ENCODE measurements around the gene GNAT1.
A peak's percentile ranks its signal among the peaks of the same experiment; 100 is the strongest.
"Not testable (repeated sequence)": the region's sequence is repeated elsewhere in the genome, so short reads cannot be mapped to it uniquely, and the experiment has no call there.

Gene GNAT1

DNA sequence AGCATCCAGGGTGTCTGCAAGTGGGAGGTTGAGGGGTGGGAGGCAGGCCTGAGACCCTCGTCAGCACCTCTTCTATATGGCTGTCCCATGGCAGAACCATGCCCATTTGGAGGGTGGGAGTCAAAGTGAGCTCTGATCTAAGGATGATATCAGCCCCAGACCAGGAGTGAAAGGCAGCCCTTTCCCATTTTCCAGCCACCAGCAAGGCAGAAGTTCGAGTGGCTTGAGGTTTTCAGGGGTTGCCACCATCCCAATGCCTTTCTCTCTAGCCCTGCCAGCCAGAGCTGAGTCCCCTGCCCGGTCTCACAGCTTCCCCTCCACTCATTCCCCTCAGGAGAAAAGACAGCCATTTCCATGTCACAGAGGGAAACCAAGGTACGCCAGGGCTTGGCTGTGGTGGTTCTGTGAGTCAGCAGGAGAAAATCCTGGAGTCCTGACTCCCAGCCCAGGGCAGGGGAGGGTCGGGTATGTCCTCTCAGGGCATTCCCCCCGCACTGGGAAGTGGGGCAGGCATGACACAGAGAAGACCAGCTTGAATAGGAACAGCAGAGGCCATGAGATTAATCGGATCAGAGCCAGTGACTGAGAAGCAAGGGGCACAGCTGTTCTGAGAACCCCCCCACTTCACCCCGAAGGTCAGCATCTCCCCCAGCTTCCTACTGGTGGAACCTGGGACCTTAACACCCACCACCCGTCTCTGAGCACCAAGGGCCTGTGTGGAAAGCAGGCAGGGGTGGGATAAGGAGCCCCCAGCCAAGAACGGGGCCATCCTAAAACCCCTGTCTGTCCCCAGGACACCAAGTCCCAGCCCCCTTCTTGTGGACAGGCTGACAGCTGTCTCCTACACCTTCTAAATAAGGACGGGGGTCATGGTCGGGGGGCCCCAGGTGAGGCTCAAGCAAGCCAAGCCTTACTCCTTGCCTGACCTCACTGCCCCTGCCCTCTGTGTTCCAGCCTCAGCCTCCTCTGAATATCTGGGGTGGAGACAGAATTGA lies 12.7 kb downstream of the GNAT1 start:
- DNase-seq = no peak

DNA sequence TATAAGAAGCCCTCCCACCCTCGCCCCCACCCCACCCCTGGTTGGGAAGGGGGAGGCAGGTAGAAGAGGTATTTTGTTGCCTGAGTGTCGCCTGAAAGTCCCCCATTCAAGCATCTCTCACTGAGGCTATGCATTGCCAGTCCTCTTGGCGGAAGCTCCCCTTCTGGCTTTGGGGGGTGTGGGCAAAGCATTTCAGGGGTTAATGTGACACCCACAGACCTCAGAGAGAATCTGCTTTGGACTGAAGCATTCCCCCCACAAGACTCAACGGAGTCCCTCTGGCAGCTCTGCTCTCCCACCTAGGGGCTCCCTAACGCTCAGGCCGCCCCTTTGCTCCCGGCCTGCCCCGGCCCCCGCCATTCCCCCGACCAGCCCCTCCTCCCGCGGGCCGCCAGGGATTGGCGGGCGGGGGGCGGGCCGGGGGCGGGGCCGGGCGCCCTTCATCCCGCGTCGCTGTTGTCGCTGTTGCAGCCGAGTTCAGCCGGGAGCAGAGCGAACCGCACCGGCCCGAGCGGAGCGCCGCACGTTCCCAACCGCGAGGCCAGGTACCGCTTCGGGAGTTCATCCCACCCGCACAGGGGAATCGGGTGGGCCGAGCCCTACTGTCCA lies 13.5 kb downstream of the GNAT1 start, which contains the start of gene SLC38A3:
Gene SLC38A3 (plus strand): TSS at position 468 of the 609 bp plus-strand sequence. CDS start 8,929 bp downstream, outside the sequence.
- DNase-seq = no peak

DNA sequence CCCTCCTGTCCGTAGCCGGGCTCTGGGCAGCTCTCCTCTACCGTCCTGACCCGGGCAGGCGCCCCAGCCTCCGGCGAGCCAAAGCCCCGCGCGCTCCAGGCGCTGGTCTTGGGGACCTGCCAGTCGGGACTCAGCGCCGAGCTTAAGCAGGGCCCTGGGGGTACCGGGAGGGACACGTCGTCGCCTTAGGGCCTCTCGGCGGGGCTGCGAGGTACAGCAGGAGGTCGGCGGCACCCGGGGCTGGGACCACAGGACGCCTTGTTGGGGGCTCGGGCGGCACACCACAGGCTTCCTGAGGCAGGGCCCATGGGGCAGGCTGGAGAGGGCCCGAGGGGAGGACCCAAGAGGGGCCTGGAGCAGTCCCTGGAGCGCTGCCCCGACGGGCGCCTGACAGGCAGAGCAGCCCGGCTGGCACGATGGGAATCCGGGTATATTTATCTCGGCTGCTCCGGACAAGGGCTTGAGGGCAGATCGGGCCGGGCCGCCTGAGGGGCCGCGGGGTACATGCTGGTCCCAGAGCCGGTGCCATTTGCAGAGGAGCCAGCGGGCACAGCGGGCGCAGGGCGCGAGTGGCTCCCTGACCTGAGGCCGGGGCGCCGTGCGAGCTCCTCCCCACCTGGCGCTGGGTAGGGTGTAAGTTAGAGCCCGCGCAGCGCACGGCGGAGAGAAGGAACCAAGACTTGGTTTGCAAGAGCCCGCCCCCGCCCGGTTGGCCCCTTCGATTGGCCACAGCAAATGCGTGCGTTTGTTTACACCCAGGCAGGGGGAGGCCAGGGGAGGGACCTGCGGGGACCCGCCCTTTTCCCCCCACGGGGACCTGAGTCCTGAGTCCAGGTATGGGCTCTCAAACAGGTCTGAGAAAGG lies 14.2 kb downstream of the GNAT1 start:
- DNase-seq = peak; percentile 46

DNA sequence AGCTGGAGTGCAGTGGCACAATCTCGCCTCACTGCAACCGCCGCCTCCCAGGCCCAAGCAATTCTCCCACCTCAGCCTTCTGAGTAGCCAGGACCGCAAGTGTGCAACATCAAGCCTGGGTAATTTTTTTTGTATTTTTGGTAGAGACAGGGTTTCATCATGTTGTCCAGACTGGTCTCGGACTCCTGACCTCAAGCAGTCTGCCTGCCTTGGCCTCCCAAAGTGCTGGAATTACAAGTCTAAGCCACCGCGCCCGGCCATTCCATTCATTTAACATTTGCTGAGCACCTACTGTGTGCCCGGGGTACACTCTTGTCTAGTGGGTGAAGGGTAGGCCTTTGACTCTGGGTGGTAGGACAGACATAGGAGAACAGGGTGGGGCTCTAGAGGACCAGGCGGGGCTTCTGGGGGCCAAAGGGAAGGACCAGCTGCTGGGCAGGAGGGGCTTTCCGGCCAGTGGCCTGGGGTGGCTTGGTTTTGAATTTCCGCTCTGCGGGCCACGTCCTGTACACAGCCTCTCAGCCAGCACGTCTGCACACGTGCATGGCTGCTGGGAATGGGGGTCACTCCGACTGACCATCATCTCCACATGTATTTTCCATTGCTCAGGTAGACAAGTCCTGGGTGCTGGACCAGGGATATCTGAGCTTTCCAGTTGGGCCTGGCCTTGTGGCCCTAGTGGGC lies 16.1 kb downstream of the GNAT1 start:
- DNase-seq = no peak

DNA sequence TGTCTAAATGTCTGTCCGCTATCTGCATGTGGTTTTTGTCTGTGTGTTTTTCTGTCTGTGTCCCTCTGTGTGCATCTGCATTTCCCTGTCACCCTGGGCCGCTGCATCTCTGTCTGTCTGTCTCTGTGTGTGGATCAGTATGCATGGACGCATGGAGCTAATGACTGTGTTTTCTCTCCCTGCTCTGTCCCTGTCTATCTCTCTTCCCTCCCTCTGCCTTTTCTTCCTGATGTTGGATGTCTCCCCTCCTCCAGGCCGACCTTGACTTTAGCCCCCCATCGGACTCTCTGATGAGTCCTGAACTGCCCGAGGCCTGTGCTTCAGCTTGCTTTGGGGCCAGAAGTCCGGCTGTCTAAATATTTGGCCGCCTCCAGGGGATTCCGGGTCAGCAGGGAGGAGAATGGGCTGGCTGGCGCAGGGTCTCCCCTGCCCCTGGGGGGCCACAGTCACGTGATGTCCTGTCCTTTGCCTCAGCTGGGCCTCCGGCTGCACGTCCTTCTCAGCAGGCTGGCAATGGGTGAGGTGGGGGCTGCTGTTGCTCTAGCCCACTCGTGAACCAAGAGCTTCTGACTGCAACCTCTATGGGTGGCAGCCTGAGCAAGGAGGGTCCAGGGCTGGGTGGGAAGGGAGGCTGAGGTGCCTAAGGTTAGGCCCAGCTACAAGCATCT lies 17.4 kb downstream of the GNAT1 start:
- no peak for DNase-seq

DNA sequence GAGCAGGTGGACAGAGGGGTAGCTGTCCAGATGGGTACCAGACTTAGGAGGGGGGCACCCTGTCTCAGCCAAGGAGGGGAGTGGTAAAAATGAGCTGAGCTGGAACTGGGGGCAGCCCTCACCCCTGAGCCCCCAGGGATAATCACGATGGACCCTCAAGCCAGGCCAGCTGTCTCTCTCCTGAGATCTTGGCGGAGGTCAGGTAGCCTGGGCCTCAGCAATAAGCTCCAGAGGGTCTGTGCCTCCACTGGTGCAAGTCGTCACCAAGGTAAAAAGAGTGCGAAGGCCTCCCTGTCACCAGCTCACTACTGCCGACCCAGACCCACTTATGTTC lies 18.7 kb downstream of the GNAT1 start:
- no peak for DNase-seq

DNA sequence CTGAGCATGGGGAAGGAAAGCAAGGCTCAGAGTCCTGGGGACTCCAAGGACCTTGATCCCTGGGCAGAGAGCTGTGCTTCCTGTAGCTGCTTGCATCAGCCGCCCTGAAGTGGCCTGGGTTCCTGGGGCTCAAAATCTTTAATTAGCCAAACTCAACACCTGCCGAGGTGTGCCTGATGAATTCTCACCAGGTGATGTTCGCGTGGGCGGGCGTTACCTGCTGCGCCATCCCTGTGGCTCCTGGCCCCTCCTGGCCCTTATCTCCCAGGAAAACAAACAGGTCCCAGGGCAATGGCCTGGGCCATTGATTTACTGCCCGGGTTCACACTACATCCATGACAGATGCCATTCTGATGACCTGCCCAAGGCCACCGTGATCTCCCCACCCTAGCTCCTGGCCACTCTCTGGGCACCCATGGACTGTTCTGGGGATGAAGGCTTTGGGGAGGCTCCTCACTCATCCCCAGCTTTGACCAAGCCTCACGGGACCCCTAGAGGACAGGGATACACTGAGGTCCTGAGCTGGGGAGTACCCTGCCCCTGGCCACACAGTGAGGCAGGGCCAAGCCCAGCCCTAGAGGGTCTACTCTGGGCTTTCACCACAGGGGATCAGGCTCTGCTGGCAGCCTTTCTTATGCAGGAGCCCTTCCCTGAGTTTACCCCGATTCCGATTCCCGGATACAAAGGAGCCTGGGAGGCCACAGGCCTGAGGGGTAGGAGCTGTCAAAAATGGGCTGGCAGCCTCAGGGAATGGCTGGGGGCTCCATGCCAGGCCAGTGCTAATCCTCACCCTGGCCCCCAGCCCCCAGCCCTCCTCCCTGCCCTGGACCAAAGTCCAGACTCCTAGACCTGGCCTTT lies 19.3 kb downstream of the GNAT1 start:
- no peak for DNase-seq

DNA sequence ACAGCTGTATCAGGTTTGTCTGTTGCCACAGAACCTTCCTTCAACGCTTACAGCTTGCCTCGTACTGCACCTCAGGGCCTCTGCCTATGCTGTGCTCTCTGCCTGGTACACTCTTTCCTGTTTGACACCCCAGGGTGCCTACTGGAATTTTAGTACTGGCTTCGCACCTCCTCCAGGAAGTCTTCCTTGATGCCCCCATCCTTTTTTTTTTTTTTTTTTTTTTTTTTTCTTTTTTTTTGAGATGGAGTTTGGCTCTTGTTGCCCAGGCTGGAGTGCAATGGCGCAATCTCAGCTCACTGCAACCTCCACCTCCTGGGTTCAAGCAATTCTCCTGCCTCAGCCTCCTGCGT lies 19.9 kb downstream of the GNAT1 start:
- not testable (repeated sequence) for DNase-seq

DNA sequence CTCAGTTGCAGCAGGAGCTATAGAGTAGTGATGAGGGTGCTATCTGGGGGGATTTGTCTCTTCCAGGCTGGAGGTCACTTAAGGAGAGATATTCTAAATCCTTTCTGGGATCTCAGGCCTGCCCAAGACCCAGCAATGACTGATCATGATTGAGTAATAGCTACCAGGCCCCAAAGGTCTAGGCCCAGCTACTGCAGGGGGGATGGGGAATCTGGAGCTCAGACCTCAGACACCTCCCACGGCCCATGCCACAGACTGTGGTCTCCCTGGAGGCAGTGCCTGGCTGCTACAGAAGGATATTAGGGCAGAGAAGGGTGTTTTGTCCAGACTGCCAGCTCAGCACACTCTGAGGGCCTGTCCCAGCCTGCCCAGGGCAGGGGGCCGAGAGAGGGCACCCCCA lies 20.5 kb downstream of the GNAT1 start:
- DNase-seq = no peak

DNA sequence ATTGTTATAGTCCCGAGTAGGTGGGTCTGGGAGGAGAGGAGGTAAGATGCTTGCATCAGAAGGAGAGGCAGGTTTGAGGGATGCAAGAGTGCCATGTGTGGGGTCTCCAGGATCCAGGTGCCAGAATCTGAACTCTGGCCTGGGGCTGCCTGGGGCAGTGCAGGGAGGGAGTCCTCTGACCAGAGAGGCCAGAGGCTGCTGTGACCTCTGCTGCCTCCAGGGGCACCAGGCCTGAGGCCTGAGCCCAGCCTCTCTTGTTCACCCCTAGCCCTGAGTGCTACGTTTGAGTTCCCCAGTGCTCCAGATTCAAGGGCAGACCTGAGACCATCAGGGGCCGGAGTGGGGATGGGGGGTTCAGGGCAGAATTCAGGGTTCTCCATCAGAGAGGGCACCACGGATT lies 21.1 kb downstream of the GNAT1 start:
- no peak for DNase-seq

DNA sequence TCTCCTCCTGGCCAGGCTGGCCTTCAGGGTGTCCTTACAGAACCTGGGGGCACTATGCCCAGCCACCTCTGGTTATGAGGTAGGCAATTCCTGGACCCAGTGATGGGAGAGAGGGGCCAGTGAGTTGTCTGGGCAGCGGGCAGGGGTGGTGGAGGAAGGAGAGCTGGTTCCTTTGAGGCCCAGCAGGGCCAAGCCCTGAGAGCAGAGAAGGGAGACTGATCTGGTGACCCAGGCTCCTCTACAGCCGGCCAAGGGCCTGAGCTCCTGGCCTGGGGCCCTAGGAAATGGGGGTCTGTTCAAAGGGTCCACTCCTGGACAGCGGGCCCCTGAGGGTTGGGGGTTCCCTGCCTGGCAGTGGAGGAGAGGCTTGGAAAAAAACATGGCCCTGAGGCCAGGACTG lies 21.6 kb downstream of the GNAT1 start:
- no peak for DNase-seq

DNA sequence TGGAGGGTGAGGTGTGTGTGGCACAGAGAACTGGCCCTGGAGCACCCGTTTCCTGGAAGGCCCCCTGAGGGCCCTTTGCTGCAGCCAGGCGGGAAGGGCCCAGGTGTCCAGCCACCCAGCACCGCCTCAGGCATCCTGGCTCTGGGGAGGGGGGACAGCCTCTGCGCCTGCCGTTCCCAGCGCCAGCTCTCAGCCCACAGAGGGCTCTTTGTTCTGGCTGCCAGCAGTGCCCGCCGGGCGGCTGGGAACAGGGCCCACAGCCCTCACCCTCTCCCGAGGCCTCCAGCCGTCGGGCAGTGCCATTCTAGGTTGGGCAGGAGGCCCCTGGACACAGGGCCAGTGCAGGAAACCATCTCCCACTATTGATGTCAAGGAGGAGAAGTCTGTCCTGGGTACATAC lies 22.0 kb downstream of the GNAT1 start:
- DNase-seq = no peak

DNA sequence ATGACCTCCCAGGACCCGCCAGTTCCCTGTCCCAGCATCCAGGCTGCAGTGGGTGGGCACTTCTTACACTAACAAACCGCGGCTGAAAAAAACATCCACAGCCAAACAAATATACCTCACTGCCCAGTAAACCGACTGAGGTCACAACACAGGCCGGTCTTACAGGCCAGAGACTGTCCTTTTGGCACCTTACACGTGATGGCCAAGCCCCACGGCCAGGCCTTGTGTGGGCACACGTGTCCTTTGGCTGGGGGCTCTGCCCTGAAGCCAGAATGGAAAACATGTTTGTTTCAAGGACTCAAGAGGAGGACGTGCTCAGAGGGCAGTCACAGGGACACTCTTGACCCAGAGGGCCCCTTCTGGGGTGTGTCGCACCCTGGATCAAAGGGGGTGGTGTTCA lies 23.4 kb downstream of the GNAT1 start:
- DNase-seq = no peak

DNA sequence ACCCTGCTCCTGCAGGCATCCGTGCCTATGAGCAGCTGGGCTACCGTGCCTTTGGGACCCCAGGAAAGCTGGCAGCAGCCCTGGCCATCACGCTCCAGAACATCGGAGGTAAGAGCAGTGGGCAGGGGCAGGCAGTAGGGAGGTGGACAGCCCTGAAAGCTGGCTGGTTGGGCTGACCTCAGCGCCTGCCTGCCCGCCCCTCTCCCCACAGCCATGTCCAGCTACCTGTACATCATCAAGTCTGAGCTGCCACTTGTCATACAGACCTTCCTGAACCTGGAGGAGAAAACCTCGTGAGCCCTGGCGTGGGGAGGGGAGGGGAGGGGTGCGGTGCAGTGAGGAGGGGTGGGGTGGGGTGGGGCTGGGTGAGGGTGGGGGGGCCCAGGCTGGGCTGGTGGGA lies 24.1 kb downstream of the GNAT1 start:
- no peak for DNase-seq

DNA sequence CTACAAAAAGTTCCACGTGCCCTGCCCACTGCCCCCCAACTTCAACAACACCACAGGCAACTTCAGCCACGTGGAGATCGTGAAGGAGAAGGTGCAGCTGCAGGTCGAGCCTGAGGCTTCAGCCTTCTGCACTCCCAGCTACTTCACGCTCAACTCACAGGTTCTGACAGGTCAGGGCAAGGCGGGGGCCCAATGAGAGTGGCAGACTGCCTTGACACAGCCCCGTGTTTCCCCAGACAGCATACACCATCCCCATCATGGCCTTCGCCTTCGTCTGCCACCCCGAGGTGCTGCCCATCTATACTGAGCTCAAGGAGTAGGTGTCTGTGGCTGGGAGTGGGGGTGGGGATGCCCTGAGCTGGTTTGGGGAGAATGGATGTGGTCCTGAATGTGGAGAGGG lies 26.3 kb downstream of the GNAT1 start:
- no peak for DNase-seq

DNA sequence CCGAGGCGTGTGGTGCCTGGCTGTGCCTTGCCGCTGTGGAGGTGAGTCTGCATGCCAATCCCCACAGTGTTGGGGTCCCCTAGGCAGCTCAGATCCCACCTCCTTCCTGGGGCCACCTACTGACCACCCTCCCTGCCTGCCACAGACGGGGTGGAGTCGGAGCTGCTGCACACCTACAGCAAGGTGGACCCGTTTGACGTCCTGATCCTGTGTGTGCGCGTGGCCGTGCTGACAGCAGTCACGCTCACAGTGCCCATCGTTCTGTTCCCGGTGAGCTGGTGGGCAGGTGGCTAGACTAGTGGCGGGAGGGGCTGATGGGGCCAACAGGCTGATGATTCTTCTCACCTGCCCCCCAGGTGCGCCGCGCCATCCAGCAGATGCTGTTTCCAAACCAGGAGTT lies 27.0 kb downstream of the GNAT1 start:
- DNase-seq = no peak

DNA sequence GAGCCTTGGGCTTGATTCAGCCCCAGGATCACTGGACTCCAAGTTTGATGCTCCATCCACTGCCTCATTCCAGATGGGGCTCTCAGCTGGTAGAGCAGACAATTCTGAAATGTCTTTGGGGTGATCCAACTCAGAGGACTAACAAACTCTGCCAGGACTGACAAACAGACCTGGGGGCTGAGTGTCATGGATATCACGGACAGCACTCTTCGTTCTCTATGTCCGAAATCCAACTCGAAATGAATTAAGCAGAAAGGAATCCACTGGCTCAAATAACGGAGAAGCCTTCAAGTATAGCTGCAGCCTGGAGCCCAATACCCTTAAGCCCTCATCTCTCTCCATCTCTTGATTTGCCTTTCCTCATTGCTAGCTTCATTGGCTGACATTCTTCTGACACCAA lies 27.9 kb downstream of the GNAT1 start:
- no peak for DNase-seq

DNA sequence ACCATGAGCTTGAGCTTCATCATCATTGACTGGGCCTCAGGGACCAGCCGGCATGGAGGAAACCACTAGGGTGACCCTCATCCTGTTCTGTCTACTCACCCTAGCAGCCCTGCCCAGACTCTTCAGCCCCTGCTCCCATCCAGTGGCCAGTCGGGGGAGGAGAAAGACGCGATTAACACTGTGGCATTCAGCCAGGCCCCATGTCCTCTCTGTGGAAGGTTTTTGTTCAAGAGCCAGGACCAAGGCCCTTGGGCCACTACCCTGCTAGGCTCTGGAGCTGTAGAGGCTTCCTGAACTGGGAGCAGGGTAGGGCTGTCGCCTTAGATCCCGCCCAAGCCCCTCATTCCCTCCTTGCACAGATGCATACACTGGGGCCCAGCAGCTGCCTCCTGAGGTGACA lies 28.7 kb downstream of the GNAT1 start:
- no peak for DNase-seq

DNA sequence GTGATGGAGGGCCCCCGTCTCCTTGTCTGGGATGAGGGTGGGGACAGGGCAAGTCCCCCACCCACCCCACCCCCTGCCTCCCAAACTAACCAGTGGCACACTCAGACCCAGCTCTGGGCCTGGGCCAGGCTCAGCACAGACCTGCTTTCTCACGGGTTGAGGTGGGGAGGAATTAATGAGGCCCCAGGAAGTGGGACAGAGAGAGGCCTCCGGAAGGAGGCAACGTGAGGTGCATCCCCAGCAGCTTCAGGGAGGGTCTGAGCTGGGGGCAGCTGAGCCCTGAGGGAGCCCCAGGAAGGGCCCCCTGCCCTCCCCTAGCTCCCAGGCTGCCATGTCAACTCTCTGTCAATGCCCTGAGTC lies 29.6 kb downstream of the GNAT1 start:
- no peak for DNase-seq

DNA sequence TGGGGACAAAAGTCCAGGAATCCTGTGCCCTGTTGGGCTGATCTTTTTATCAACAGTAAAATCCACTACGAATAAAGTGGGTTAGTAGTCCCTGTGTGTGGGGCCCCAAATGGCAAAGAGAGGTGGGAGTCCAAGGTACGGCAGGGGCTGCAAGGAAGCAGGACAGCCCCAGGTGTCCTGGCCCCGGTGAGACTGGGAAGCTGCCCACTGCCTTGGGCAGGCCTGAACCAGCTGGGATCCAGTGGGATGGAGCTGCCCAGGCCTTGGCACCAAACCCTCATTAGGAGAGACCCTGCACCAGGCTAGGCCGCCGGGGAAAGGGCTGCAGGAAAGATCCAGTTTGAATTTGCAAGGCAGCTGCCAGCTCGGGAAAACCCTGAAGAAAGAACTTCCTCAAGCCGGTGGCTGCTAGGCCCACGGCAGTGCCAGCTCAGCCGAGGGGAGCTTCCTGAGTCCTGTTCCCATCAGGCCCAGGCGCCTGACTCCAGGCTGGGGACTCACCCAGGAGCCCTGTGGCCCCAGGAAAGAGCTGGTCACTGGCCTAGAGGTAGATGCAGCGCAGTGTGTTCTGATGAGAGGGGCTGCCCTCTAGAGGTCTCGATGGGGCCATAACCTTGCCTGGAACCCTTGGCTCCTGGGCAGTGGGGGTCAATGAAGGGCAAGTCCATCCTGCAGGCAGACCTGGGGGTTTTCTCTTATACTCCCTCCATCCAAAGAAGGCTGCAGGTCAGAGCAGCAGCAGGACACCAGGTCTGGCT lies 30.2 kb downstream of the GNAT1 start:
- DNase-seq = no peak

DNA sequence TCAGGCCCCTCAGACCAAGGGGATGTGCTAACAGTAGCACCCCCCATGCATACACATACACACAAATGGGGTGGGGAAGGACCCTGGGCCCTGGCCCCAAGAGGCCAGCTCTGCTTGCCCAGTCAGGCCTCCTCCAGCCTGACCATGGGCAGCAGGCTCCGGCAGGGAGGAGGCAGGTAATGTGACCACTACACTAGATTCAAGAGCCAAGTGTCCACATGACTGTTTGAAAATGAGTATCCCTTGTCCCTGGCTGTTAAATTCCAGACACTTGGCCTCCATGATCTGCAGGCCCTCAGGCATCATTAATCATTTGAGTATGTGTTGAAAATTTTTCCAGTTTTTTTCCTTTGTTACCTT lies 30.7 kb downstream of the GNAT1 start:
- DNase-seq = no peak

Data from CD4-positive, alpha-beta T cell treated with Interleukin-15 for 1 hour (primary cell).